ENCODE measurements around the gene CST9L.
"Not testable (repeated sequence)": the region's sequence is repeated elsewhere in the genome, so short reads cannot be mapped to it uniquely, and the experiment has no call there.

CST9L gene

GRCh38 chr20:23585808-23586734 is 17.8 kb upstream of the CST9L start:
- intact Hi-C loops (cut with DNase I; ENCODE audit: low total_unique reads) = no loop called here
- no peaks in the 10 kb centered on the region for H3K9me3 ChIP-seq
- peaks cover 0 to 20% of the 10 kb centered on the region in 2 donors for H3K27me3 ChIP-seq
- H3K4me1 ChIP-seq = no peaks in the 10 kb centered on the region
- H3K36me3 ChIP-seq = no peaks in the 10 kb centered on the region
- no peak overlapping the region for H3K4me3 ChIP-seq
- DNase-seq = peak in 1 of 2 donors; percentile 8
- TF ChIP-seq CTCF (IDR thresholded peaks at IDR 0.05) = no peak
- H3K27ac ChIP-seq = no peak overlapping the region

- intact Hi-C loops (cut with DNase I; ENCODE audit: low total_unique reads) = no loop called here
- Histone ChIP-seq H3K4me1 (no peaks in the 10 kb centered on the region), H3K27me3 (peaks cover 0 to 20% of the 10 kb centered on the region in 2 donors), H3K27ac (no peak overlapping the region), H3K4me3 (no peak overlapping the region), H3K9me3 (no peaks in the 10 kb centered on the region), H3K36me3 (no peaks in the 10 kb centered on the region)
- peak in 1 of 2 donors; percentile 5 for DNase-seq
- no peak for TF ChIP-seq CTCF (IDR thresholded peaks at IDR 0.05)
Measured at GRCh38 chr20:23585449-23585807, 17.1 kb upstream of the CST9L start.

- intact Hi-C loops (cut with DNase I; ENCODE audit: low total_unique reads) = no loop called here
- Histone ChIP-seq H3K4me3 (no peak overlapping the region), H3K27ac (no peak overlapping the region), H3K36me3 (no peaks in the 10 kb centered on the region), H3K27me3 (peaks cover 0 to 20% of the 10 kb centered on the region in 2 donors), H3K9me3 (no peaks in the 10 kb centered on the region), H3K4me1 (no peaks in the 10 kb centered on the region)
- TF ChIP-seq CTCF (IDR thresholded peaks at IDR 0.05) = no peak
- DNase-seq = no peak
Measured at GRCh38 chr20:23584434-23585199, 16.3 kb upstream of the CST9L start.

- Histone ChIP-seq H3K4me1 (no peaks in the 10 kb centered on the region), H3K36me3 (no peaks in the 10 kb centered on the region), H3K4me3 (no peak overlapping the region), H3K9me3 (no peaks in the 10 kb centered on the region), H3K27me3 (peaks cover 0 to 20% of the 10 kb centered on the region in 2 donors), H3K27ac (no peak overlapping the region)
- no peak for DNase-seq
- intact Hi-C loops (cut with DNase I; ENCODE audit: low total_unique reads) = no loop called here
- TF ChIP-seq CTCF (IDR thresholded peaks at IDR 0.05) = no peak
Measured at GRCh38 chr20:23583526-23583925, 15.2 kb upstream of the CST9L start.

GRCh38 chr20:23582293-23582692 is 14.0 kb upstream of the CST9L start:
- H3K4me3 ChIP-seq = no peak overlapping the region
- H3K27ac ChIP-seq = no peak overlapping the region
- intact Hi-C loops (cut with DNase I; ENCODE audit: low total_unique reads) = no loop called here
- H3K27me3 ChIP-seq = peaks cover 0 to 17% of the 10 kb centered on the region in 2 donors
- DNase-seq = no peak
- H3K36me3 ChIP-seq = no peaks in the 10 kb centered on the region
- no peaks in the 10 kb centered on the region for H3K9me3 ChIP-seq
- no peaks in the 10 kb centered on the region for H3K4me1 ChIP-seq
- TF ChIP-seq CTCF (IDR thresholded peaks at IDR 0.05) = no peak

GRCh38 chr20:23581833-23582232 is 13.5 kb upstream of the CST9L start:
- H3K4me1 ChIP-seq; intact Hi-C loops (cut with DNase I; ENCODE audit: low total_unique reads); DNase-seq; H3K27ac ChIP-seq; H3K4me3 ChIP-seq; H3K9me3 ChIP-seq; H3K36me3 ChIP-seq: not testable (repeated sequence)
- H3K27me3 ChIP-seq = peaks cover 0 to 17% of the 10 kb centered on the region in 2 donors
